ENCODE measurements around the gene HIVEP1.
"Not testable (repeated sequence)": the region's sequence is repeated elsewhere in the genome, so short reads cannot be mapped to it uniquely, and the experiment has no call there.

The HIVEP1 gene

DNA sequence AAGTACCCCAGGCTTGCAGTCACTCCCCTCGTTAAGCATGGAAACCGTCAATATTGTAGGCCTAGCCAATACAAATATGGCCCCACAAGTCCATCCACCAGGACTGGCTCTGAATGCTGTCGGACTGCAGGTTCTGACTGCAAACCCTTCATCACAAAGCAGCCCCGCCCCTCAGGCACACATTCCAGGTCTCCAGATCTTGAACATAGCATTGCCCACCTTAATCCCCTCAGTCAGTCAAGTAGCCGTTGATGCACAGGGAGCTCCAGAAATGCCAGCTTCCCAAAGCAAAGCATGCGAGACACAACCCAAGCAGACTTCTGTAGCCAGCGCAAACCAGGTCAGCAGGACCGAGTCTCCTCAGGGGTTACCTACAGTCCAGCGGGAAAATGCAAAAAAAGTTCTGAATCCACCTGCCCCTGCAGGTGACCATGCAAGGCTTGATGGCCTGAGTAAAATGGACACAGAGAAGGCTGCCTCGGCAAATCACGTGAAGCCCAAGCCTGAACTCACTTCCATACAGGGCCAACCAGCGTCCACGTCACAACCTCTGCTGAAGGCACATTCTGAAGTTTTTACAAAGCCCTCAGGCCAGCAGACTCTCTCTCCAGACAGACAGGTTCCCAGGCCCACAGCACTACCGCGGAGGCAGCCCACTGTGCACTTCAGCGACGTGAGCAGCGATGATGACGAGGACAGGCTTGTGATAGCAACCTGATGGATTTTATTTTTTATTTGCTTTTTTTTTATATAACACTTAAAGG is 151.8 kb downstream of the HIVEP1 start:
- DNase-seq = peak; percentile 44

DNA sequence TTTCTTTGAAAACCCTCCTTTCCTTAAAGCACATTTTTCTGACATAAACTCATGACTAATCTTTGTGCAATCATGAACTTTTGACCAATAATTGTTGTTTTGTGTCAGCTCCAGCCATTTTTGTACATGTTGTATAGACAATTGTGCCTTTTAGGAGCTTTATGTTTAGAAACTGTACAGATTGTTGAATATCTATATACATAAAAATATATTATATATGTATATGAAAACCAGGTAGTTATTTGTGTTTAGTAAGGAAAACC is 152.3 kb downstream of the HIVEP1 start:
- DNase-seq = peak; percentile 46

DNA sequence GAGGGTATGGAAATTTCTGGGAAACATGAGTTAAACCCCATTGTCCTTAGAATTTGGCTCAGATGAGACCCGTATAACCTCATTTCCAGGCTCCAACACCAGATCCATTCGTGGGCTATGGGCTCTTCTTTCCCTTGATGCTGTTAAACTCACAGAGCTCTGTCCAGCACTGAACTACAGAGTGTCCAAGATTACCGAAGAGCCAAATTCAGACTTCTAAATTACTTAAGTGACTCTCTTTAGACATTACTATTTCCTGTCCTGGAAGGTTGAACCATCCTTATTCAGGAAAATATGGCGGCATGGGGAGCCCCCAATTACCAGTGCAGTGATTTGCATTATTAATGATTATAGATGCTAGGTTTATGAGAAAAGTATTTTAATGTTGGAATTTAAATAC is 153.2 kb downstream of the HIVEP1 start:
- DNase-seq = no peak

DNA sequence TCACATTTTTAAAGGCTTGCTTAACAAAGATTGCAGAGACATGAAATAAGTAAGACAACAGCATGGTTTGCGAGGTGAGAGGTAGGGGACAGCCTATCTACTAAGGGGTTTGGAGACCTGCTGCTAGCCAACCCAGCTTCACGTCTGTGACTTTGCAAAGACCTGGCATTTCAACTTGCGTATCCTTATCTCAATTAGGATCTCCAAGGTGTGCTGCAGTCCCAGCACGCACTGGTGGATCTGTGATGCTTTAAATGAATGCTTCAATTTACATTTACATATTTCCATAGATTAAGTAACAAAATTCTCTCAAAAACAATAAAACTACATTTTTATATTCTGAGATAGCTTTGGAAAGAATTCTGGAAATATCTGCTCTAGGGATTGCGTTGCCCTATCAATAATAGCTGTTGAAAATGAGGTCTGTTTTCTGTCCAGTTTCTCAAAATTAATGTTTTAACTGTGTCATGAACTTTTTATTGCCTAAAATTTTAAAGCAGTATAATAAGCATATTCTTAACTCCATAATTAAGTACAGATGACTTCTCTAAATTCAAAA is 153.7 kb downstream of the HIVEP1 start:
- no peak for DNase-seq

DNA sequence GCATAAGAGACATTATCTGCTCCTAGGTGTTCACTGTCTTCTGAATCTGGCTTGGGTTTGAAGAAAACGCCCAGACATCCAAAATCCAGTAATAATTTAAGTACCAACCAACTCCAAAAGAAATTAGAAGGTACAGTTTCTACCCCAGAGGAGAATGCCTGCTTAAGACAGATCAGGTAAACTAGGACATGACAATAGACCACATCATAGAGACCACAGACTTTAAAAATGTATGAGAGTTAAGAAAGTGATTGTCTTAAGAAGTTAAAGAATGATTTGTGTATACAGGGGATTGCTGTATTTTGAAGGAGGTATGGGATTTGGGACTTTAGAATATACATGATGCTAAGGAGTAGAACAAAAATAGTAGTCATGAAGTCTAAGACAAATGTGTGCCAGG is 157.3 kb downstream of the HIVEP1 start:
- DNase-seq = no peak

DNA sequence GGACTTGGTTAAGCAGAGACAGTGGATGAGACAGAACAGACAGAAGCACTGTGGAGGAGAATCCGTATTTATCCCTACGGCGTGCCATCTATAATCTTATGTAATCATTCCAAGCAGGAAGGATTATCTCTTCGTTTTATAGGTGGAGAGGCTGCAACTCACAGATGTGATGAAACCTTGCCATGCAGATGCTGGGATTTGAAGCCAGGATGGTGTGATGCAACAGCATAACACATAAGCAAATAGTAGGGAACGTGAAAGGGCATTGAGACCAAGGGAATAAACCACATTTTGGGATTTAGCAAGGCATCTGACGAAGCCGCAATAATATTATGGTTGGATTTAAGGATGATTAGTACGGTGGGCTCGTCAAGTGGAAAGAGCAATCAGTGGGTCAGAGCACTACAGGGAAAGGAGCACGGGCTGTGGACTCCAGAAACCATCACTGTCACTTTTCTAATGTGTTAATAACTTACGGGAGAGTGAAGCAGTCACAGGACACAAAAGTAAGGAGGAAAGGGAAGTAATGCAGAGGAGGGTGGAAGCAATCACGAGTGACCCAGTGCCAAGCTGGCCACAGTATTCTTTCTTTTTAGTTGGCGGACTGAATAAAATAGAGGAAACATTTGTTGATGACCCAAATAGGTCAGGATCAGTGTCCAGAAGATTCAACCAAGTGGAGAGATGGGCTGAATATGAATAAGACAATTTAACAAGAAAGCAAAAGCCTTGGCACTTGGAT is 158.4 kb downstream of the HIVEP1 start:
- DNase-seq = no peak

DNA sequence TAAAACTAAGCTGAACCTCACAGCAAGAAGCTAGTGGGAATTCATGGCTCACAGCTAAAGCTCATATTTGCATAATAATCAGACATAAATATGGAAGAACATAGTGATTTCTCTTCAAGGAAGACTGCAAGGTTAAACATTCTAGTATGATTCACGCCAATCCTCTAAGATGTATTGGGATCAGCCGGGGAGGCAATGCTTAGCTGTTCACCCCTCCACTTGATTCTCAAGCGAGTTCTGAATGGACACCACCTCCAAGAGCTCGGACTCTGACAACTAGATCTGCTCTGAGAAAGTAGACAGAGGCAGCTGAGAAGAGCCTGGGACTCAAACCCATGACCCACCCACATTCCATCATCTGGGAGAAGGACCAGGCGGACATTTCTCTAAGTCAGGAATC is 159.6 kb downstream of the HIVEP1 start:
- no peak for DNase-seq

DNA sequence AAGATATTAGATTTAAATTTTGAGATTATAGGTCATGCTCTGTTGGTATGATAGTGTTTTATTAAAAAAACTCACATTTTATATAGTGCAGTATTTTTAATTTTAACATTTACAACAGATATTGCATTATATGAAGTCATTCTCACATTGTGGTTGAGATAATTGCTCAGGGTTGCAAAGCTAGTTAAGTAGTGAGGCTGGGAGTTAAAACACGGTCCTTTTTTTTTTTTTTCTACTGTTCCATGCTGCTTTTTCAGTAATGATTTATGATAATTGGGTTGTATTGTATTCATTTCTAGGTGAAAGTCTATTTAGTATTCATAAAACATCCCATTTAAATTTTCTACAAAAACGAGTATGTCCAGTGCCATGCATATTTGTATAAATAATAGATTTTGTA is 160.5 kb downstream of the HIVEP1 start:
- no peak for DNase-seq

DNA sequence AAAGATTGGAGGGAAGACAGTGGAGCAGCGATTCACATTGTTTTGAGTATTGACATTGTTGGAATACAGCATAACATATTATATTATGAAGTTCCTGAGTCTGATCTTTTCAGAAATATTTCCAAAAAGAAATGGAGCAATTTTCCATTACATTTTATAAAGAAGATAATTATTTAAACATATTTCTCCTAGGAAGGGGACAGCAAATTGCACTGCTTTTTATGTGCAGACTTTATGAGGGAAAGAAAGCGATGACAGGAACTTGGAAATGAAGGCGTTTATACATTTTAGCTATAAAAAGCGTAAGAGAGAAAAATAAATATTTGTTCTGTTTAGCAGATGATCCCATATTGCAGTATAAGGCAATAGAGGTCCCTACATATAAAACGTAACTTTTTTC is 161.1 kb downstream of the HIVEP1 start:
- no peak for DNase-seq

DNA sequence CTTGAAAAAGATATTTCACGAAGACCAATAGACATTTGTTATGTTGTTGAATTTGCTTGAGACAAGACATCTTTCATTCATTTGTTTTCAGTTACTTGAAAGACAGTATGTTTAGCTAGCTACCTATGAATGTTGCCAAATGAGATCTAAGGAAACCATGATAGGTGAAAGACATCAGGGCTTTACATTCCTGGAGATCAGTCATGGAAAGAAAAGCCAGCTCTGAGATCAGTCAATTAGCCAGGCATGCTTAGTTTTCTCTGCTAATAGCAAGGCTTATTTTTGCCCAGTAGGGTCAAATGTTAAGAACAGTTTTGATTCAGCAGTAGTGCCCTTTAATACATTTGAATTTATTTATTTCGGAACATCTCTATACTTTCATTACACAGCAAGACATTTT is 161.5 kb downstream of the HIVEP1 start:
- DNase-seq = no peak

DNA sequence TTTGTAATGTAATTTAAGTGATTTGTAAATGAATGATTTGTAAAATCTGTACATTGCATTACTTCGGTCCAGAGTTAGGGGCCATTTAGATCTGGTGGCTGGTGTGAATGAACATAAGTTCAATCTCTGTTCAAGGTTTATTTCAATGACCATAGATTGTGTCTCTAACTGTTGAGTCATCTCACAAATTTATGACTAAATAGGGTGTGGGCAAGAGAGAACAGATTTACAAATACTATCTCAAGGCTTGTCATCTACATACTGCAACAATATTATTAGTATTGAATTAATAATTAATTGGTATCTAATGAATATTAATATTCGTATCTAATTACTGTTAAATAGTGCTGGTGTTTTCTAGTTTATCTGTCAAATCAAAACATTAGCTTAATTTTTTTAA is 162.8 kb downstream of the HIVEP1 start:
- DNase-seq = peak; percentile 30

DNA sequence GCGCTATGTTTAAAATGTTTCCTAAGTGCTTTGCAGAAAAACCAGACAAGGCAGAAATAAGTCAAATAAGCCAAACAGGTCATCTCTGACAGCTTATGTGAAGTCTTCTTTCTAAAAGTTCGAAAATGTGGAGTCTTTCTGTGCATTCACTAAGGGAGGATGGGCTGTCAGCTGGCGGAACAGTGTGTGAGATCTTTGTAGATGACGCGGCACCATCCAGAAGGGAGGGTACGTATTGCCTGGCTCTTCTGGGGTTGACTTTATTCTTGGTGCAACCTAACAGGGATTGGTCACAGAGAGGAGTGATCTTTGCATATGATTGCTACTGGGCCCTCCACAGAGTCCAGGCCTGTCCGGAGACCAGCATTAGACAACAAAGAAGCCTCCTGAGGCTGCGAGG is 163.5 kb downstream of the HIVEP1 start:
- DNase-seq = no peak

DNA sequence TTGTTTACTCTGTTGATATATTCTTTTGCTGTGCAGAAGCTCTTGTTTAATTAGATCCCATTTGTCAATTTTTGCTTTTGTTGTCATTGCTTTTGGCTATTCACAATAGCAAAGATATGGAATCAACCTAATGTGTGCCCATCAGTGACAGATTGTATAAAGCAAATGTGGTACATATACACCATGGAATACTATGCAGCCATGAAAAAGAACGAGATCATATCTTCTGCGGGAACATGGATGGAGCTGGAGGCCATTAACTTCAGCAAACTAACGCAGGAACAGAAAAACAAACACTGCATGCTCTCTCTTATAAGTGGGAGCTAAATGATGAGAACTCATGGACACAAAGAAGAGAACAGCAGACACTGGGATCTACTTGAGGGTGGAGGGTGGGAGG is 164.7 kb downstream of the HIVEP1 start:
- not testable (repeated sequence) for DNase-seq

DNA sequence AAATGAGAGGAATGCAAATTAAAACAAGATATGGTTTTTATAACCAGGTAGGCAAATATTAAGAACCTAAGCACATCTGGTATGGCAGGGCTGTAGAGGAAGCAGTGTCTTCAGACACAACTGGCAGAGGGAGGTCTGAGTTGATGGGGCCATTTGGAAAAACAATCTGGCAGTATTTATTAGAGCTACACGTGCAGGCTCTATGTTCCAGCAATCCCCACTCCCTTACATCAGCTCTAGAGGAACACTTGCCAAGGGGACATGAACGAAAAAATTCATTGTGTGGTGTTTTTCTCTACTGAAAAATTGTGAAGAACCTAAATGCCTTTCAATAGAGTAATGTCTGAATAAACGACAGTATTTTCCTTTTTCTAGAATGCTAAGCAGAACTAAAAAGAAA is 166.4 kb downstream of the HIVEP1 start:
- no peak for DNase-seq

DNA sequence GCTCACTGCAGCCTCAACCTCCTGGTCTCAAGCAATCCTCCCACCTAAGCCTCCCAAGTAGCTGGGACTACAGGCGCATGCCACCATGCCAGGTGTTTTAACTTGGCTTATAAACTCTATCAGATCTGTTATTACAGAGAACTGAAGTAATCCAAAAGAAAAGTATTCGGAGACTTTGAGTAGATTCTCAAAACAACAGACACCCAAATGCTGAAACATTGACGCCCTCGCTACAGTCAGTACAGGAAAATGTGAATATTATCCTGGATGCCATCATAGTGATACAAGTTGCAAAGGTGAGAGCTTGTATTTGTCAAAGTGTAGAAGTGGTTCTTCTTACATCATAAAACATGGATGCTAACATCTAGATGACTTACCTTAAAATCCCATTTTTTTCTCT is 169.4 kb downstream of the HIVEP1 start:
- no peak for DNase-seq

DNA sequence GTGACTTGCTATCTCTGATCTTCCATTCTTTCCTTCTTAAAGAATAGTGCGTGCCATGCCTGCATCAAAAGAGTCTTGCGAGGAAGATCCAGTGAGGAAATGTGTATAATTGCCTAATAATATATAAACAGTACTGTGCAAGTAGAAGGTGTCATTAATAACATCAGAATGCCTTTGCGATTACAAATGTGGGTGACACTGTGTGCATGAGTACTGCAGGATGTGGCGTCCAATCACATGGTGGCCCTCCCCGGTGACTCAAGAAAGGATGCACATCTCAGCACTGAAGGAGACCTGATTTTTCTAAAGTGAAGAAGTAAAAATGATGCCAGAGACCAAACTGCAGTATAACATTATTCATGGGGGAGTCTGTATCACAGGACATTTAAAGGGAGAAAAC is 170.6 kb downstream of the HIVEP1 start:
- peak; percentile 59 for DNase-seq

DNA sequence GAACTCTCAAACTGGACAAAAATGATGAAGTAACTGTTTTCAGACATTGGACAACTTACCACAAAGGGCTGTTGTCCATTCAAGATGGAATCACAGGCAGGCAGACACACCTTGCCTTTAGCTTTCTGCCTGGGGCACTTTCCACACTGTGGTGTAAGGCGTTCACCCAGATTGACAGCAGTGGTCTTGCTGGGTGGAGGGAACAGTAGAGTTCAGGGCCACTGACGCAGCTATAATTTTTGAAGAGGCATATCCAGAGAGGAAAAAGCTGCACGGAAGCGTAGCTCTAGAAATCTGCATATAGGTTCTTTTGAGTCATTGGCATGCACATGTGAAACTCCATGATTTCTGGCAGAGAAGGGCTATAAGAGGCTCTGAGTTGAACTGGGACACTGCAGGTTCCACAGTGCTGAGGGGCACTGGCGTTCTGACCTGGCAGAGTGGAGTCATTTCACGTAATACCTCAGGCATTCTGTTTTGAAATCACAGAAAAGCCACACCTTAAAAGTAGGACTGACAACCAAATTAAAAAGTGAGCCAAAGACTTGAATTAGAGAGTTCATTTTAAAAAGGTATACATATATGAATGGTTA is 173.1 kb downstream of the HIVEP1 start:
- DNase-seq = no peak

DNA sequence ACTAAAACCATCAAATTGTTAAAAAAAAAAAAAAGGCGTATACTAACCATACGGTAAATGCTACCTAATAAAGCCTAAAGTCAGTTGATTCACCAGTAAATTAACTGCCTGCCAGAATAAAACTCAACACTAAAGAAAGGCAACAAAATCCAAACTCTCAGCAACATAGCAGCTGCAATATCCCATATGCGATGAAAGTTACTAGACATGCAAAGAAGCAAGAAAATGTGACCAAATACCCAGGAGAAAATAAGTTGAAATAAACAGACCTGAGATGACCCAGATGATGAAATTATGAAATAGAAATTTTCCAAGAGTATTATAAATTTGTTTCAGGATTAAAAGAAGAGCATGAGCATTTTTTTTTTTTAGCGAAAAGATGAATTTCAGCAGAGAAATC is 174.4 kb downstream of the HIVEP1 start:
- no peak for DNase-seq

DNA sequence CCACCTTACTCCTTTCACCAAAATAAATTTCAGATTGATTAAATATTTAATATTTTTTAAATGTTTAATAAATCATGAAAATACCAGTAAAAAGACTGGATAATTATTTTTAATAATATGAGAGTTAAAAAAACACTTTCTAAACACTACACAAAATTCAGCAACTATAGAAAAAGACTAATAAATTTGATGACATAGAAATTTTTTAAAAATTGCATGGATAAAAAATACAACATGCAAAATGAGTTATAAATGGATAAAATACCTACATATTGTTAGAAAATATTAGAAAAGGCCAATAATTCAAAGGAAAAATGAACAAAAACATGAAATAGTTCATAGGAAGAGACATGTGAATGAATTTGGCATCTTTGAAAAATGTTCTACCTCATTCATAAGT is 177.0 kb downstream of the HIVEP1 start:
- no peak for DNase-seq

DNA sequence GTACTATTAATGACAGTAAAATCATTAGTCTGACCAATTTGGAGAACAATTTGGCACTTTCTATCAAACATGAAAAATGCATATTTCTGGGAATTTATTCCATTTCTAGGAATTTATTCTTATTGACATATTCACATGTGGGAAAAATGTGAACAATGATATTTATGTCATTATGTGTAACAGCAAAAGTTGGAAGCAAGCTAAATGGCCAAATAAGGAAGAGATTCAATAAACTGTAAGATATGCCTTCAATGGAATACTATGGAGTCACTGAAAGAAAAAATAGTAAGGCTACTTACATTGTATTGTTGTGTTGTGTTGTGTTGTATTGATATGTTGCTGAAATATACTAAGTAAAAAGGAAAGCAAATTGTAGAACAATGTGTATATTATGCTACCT is 177.5 kb downstream of the HIVEP1 start:
- DNase-seq = no peak

DNA sequence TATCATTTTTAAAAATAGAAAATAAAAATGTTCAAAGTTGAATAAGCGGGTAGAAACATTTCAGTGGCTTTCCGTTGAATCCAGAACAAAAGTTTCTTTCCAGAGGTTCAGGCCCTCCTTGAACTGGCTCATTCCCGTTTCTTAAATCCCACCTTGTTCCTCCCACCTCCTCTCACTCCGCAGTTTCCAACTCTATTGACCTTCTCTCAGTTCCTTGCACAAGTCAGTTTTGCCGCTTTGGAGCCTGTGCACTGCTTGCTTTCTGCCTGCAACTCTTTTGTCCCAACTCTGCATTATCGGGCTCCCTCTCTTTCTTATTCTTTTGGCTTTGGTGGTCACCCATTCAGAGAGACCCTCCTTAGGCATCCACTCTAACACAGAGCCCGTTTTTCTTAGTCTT is 178.1 kb downstream of the HIVEP1 start:
- DNase-seq = no peak

DNA sequence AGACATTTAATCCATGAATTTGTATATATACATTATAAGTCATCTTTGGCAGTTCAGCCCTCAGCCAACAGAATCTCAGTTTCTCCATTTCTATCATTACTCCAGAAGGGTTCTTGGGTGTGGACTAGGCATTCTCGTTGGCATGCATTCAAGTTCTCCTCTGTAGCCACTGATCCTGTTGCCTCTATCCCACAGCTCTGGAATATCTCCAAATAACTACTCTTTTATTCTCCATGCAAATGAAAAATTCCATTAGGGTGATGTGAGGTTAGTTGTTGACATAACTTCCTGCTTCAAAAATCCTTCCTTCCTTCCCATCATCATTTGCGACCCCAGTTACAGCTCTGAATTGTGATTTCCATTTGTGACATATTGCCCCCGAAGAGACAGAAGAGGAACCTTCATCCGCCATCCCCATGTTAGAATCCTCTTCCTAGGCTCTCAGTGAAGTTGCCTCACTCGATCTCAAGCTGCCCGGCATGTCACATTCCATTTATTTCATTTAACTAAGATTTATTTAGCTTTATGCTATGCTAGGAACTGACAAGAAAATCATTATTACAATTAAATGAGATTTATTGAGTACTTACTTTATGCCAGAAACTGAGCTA is 184.3 kb downstream of the HIVEP1 start:
- peak; percentile 84 for DNase-seq

DNA sequence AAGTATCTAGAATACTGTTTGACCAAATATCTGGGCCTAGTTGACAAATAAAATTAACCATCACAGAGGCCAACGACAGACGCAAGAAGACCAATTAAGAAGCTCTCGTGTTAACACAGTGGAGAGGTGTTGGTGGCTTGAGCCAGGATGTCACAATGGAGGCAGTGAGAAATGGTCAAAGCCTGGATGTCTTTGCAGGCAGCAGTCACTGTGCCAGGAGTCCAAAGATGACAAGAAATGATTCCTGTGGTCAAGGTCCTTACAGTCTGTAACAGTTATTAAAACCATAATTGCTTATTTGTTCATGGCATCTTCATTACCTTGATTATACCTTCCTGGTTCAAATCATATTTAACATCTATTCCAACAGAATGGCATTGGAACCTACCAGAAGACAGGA is 186.7 kb downstream of the HIVEP1 start:
- no peak for DNase-seq

DNA sequence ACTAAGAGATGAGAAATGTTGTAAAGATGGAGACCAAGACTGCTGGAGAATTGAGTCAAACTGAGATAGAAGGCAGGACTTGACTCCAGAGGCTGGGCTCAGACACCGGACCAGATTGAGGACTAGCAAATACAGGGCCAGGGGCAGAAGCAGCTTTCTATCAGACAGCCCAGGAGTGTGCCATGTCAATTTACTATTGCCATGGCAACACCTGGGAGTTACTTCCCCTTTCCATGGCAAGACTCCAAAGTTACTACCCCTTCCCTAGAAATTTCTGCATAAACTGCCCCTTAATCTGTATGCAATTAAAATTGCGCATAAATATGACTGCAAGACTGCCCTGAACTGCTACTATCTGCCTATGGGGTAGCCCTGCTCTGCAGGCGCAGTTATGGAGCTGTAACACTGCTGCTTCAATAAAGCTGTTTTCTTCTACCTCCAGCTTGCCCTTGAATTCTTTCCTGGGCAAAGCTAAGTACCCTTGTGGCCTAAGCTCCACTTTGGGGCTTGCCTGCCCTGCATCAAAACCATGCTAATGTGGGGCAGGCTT is 188.0 kb downstream of the HIVEP1 start:
- no peak for DNase-seq
